Liver (tissue), 3 donors: ENCODE data around the gene PPP2R2C.

ENCODE experiments used
- ATF3 ChIP-seq: IDR thresholded peaks from 2 replicates; pipeline ENCODE4 v1.6.1; 2016; ENCODE audit warnings: antibody characterized with exemption
- EGR1 ChIP-seq, 2 donors: IDR thresholded peaks; 2 replicates each; pipeline ENCODE4 v1.6.1; 2016 to 2018; ENCODE audit warnings: antibody characterized with exemption in 2 of 2, low read depth in 2 of 2
- FOXA1 ChIP-seq: IDR thresholded peaks from 2 replicates; pipeline ENCODE4 v1.6.1; 2016; ENCODE audit warnings: antibody characterized with exemption
- GABPA ChIP-seq, 2 donors: IDR thresholded peaks in 1 of 2; conservative IDR thresholded peaks in 1 of 2; 2 replicates each; pipeline ENCODE4 v1.6.1; 2016; ENCODE audit warnings: antibody characterized with exemption in 2 of 2, mild to moderate bottlenecking in 1 of 2, moderate library complexity in 1 of 2
- JUND ChIP-seq, 2 donors: IDR thresholded peaks; 2 replicates each; pipeline ENCODE4 v1.6.1; 2016; ENCODE audit warnings: antibody characterized with exemption in 2 of 2
- REST ChIP-seq: IDR thresholded peaks from 2 replicates; pipeline ENCODE4 v1.6.1; 2016; ENCODE audit warnings: antibody characterized with exemption, mild to moderate bottlenecking
- RXRA ChIP-seq, 2 donors: IDR thresholded peaks; 2 replicates each; pipeline ENCODE4 v1.6.1; 2017 to 2018; ENCODE audit warnings: antibody characterized with exemption in 2 of 2, mild to moderate bottlenecking in 1 of 2
- SP1 ChIP-seq: IDR thresholded peaks from 2 replicates; pipeline ENCODE4 v1.6.1; 2018; ENCODE audit warnings: antibody characterized with exemption, mild to moderate bottlenecking
- TAF1 ChIP-seq: conservative IDR thresholded peaks from 2 replicates; pipeline ENCODE4 v1.6.1; 2016; ENCODE audit warnings: antibody characterized with exemption, mild to moderate bottlenecking
- YY1 ChIP-seq: IDR thresholded peaks from 2 replicates; pipeline ENCODE4 v1.6.1; 2016; ENCODE audit warnings: antibody characterized with exemption, mild to moderate bottlenecking
- TF ChIP-seq, protein P1 (sequence below): fragments of 150-350 bp; IDR thresholded peaks from 2 replicates; pipeline ENCODE4 v1.5.1; 2017; ENCODE audit warnings: improper control_type of control experiment, low read depth, low read length; ENCODE audit not compliant: missing input control
- donor health status: healthy.
- donor health status: healthy.

- TF ChIP-seq, protein P1, sequence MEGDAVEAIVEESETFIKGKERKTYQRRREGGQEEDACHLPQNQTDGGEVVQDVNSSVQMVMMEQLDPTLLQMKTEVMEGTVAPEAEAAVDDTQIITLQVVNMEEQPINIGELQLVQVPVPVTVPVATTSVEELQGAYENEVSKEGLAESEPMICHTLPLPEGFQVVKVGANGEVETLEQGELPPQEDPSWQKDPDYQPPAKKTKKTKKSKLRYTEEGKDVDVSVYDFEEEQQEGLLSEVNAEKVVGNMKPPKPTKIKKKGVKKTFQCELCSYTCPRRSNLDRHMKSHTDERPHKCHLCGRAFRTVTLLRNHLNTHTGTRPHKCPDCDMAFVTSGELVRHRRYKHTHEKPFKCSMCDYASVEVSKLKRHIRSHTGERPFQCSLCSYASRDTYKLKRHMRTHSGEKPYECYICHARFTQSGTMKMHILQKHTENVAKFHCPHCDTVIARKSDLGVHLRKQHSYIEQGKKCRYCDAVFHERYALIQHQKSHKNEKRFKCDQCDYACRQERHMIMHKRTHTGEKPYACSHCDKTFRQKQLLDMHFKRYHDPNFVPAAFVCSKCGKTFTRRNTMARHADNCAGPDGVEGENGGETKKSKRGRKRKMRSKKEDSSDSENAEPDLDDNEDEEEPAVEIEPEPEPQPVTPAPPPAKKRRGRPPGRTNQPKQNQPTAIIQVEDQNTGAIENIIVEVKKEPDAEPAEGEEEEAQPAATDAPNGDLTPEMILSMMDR, result no peak
- no peak for TF ChIP-seq SP1
- no peak for TF ChIP-seq YY1
- no peak for TF ChIP-seq JUND (IDR thresholded peaks at IDR 0.05)
- TF ChIP-seq TAF1, result no peak
- TF ChIP-seq FOXA1, result no peak
- TF ChIP-seq GABPA (IDR thresholded peaks at IDR 0.05 in 1 of 2, conservative IDR thresholded peaks at IDR 0.05 in 1 of 2), result no peak
- TF ChIP-seq REST, result no peak
- no peak for TF ChIP-seq EGR1 (IDR thresholded peaks at IDR 0.05; ENCODE audit: low read depth in 2 of 2)
- TF ChIP-seq ATF3, result no peak
- no peak for TF ChIP-seq RXRA (IDR thresholded peaks at IDR 0.05)
Observed at GRCh38 chr4:6277935-6278800, 194.2 kb downstream of the PPP2R2C start.
